ENCODE data around the gene FMNL3.
"Not testable (repeated sequence)": the region's sequence is repeated elsewhere in the genome, so short reads cannot be mapped to it uniquely, and the experiment has no call there.

Gene FMNL3, protein sequence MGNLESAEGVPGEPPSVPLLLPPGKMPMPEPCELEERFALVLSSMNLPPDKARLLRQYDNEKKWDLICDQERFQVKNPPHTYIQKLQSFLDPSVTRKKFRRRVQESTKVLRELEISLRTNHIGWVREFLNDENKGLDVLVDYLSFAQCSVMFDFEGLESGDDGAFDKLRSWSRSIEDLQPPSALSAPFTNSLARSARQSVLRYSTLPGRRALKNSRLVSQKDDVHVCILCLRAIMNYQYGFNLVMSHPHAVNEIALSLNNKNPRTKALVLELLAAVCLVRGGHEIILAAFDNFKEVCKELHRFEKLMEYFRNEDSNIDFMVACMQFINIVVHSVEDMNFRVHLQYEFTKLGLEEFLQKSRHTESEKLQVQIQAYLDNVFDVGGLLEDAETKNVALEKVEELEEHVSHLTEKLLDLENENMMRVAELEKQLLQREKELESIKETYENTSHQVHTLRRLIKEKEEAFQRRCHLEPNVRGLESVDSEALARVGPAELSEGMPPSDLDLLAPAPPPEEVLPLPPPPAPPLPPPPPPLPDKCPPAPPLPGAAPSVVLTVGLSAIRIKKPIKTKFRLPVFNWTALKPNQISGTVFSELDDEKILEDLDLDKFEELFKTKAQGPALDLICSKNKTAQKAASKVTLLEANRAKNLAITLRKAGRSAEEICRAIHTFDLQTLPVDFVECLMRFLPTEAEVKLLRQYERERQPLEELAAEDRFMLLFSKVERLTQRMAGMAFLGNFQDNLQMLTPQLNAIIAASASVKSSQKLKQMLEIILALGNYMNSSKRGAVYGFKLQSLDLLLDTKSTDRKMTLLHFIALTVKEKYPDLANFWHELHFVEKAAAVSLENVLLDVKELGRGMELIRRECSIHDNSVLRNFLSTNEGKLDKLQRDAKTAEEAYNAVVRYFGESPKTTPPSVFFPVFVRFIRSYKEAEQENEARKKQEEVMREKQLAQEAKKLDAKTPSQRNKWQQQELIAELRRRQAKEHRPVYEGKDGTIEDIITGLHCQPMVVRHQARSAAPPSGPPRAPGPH

GRCh38 chr12:49707128-49707811 lies at the start of gene FMNL3:
Gene FMNL3 (minus strand): TSS chr12:49707405. CDS start chr12:49707180, 225 bp downstream.
- DNase-seq, result peak; percentile 93 to 100 (median 99)
- intact Hi-C loops (cut with DNase I), result loop anchor here (2.0 kb wide), 2 partner anchors 32 to 62 kb away; no protein-coding TSS in a partner anchor

DNA sequence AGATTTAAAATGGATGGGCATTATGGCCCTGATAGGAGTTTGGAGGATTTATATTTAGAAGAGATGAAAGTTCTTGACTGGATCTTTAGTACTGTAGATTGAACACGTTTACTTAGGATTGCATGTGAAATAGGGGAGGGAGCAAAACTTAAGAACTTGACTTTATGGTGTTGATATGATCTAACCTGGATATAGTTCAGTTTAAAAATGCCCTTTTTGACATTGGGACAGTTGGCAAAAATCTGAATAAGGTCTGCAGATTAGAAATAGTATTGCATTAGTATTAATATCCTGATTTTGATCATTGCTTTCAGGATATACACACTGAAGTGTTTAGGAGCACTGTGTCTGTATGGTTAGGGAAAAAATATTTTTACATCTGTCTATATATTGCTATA lies 43.8 kb upstream of the FMNL3 start:
- no peak for DNase-seq
- intact Hi-C loops (cut with DNase I), result no loop called here

DNA sequence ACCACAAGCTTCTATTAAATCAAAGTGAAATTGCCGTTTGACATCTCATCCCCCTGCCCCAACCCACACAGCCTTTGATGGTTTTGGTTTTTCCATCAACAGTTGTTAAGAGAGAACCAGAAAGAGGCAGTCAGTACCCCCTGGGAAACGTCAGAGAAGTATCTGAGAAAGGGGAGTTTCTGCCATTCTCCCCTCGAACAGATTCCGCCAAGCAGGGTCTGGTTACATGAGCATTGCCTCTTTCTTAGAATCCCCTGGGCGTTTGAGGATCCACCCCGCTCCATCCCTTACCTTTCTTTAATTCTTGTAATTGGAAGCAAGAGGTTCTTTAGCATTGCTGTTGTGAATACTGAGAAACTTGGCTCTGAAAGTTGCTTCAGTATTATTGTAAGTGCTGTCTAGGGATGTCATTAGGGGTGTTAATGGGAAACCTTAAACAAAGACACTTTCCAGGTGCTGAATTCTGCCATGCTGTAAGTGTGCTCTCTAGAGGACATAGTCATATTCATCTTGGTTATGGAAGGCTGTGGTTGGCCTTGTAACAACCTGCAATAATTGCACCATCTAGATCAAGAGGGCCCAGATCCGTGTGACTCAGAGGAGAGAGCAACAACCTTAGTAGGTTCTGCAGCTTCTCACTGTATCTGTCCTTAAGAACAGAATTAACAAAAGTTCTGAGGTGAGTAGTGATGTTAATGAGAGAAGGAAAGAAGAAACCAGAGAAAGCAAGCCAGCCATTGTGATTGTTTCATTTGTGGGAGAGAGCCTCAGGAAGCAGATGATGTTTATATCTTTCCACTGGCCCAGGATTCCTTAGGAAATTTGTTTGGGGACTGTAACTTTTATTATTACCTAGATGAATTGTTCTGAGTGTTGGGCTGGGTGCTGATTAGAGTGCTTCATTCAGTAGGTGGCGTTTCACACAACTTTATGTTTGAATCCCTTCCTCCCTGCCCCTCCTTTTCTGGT lies 43.1 kb upstream of the FMNL3 start:
- DNase-seq, result no peak
- intact Hi-C loops (cut with DNase I), result no loop called here

DNA sequence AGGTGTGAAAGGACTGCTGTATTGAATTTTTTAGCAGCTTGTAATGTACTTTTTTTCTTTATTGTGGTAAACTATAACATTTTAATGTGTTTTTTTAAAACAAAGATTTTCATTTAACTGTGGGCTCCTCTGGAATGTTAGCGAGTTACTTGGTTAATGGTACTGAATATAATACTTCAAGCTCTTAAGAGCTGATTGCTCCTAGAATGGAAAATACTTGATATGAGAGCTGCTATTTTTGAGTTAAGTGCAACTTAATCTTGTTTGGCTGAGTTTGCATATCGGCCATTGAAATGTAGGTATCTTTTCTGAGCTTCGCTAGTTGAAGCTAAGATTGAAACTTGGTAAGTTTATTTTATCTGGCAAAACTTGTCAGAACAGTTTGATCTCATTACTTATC lies 41.6 kb upstream of the FMNL3 start:
- intact Hi-C loops (cut with DNase I), result no loop called here

GRCh38 chr12:49748306-49748705 lies 41.1 kb upstream of the FMNL3 start:
- DNase-seq, result no peak
- intact Hi-C loops (cut with DNase I), result no loop called here

More for the DNA sequence above, 41.6 kb upstream of the FMNL3 start:
- no peak for DNase-seq

DNA sequence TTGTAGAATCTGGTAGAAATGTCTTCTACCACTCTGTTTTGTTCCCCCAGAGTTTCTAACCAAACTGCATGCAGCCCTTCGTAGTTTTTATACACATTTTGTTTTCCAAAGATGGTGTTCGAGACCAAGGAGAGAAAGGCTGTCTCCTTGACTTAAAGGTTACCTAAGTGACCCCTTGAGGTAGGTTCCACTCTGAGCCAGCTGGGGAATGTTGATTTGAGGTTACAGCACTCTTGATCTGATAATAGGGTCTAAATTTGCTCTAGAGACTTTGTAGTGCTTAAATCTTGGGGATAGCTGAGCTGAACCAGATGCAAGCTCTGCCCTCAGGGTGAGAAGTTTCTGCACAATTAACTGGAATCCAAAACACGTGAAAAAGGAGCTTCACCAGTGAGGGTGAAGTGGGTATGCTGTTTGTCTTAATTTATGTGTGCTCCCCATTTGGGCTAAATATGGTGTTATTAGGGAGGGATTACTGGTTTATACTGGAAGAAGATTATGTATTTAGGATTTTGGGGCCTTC lies 37.2 kb upstream of the FMNL3 start:
- intact Hi-C loops (cut with DNase I), result no loop called here
- no peak for DNase-seq

DNA sequence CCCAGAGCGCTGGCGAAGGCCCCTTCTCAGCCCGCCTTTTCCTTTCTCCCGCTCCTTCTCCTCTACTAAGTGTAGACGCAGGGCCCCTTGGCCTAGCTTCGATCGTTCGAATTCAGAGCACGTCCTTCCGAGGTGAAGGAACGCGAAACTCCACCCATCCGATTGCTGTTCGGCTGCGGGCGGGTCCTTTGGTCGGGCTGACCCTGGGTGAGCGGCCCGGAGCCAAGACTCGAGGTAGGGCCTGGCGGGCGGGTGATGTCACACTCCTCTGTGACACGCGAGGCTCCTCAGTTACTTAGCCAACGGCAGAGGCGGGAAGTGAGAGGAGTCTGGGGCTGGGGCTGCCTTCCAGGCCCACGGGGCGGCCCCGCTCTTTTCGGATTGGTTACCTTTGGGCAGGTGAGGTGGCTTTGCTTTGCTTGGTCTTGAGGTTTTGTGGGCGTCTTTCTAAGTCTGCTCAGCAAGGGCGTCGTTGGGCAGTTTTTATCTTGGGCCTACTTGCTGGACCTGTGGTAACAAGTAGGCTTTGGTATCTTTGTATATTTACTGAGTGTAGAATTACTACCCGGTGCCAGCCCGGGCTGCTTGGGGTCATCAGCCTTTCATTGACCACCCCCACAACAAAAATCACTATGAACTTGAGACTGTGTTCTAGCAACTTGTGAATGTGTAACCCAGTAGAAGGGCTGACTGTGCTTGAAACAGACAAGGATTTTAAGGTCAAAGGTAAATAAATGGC lies 34.8 kb upstream of the FMNL3 start:
- intact Hi-C loops (cut with DNase I), result no loop called here
- peak in 26 of 42 donors; percentile 33 to 84 (median 63) for DNase-seq

DNA sequence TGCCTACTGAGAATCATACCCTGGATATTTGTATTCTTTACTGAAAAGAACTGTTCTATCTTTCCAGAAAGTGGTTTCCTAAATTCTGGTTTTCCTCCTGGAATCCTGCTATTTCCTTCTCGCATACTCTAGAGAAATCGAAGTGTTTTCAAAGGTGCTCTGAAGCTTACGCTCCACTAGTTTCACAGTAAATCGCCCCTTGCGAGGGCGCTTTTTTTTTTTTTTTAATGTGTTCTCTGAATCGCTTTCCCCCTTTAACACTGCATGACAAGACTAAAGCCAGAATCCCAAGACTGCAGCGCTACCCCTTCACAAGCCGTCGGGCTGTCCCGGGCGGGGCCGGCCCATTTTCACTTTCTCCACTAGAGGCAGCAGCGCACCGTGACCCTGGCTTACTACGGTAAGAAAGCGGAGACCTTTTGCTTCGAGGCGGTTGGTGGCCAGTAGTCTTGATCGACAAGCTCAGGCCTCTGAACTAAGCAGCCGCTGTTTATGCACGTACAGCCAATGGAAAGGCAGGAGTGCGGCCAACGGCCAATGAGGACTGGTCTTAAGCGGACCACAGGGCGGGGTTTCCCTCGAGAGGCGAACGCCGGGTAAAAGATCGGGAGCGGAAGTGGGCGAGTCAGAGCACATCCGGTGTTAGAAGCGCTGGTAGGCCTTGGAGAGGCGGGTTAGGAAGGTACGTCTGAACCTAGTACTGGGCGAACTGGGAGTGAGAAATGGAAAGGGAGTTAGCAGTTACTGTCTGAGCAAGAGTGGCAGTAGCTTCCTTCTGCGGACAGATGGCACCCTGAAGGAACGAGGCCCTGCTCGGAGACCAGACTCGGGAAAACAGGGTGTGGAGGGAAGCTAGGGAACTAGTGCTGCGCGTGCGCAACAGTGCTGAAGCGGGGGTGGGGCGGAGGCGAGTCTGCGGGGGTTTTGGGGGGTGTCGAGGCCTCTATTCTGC lies 34.0 kb upstream of the FMNL3 start, which contains the start of gene TMBIM6:
TMBIM6 (plus strand) TSS at position 628 of the 952 bp plus-strand sequence. CDS start 10,937 bp downstream, outside the sequence.
- intact Hi-C loops (cut with DNase I), result no loop called here
- DNase-seq, result peak; percentile 99 to 100 (median 100)

DNA sequence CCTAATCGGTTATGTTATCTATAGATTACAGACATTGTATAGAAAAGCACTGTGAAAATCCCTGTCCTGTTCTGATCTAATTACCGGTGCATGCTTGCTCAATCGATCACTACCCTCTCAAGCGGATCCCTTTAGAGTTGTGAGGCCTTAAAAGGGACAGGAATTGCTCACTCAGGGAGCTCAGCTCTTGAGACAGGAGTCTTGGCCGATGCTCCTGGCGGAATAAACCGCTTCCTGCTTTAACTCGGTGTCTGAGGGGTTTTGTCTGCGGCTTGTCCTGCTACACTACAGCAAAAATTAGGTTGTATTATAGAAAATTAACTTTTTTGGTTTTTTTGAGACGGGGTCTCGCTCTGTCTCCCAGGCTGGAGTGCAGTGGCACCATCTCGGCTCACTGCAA lies 33.1 kb upstream of the FMNL3 start:
- intact Hi-C loops (cut with DNase I); DNase-seq: not testable (repeated sequence)

GRCh38 chr12:49738721-49739120 lies 31.5 kb upstream of the FMNL3 start:
- intact Hi-C loops (cut with DNase I); DNase-seq: not testable (repeated sequence)

DNA sequence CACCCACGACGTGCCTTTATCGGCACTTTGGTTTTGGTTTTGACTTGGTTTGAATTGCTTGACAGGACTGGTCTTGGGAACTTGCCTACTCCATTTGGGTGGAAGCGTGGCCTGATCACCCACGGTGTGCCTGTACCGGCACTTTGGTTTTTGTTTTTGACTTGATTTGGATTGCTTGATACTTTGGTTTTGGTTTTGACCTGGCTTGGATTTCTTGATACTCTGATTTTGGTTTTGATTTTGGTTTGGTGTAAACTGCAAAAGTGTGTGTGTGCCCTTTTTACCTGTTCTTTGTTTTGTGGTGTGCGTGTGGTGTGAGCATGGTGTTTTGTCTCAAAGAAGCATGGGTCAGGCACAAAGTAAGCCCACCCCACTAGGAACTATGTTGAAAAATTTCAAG lies 27.7 kb upstream of the FMNL3 start:
- DNase-seq; intact Hi-C loops (cut with DNase I): not testable (repeated sequence)

DNA sequence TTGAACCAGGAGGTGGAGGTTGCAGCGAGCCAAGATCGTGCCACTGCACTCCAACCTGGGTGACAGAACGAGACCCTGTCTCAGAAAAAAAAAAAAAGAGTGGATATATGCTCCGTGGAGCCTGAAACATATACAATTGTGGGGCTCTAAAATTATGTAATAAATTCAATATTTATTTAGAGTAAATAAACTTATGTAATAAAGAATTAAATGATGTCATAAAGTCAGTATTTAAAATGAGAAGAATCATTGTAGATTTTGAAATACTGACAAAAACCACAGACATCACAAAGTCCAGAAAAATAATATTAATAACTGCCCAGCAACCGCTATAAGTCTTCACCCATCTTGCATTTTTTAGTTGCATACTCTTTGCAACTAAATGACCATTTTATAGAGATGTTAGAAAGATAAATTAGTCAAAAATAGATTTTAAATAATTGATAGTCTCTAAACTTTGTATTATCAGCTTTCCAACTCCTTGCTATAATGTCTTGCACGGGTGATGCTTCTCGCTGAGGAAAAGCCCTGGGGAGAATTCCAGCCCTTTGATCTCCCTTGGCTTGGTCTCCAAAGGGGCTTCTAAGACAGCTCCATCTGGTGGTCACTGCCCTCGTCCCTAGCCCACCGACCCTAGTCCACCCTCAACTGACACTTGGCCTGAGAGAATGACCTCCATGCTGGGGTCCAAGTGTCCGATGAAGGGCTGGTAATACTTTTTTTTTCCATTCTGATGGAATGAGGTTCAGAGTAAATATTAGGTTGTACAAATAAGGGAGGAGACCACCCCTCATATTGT lies 26.2 kb upstream of the FMNL3 start:
- no peak for DNase-seq
- intact Hi-C loops (cut with DNase I), result no loop called here

- no peak for DNase-seq
- intact Hi-C loops (cut with DNase I), result no loop called here
Observed at GRCh38 chr12:49730568-49731101, 23.4 kb upstream of the FMNL3 start.

GRCh38 chr12:49730050-49730449 lies 22.8 kb upstream of the FMNL3 start:
- intact Hi-C loops (cut with DNase I), result no loop called here

DNA sequence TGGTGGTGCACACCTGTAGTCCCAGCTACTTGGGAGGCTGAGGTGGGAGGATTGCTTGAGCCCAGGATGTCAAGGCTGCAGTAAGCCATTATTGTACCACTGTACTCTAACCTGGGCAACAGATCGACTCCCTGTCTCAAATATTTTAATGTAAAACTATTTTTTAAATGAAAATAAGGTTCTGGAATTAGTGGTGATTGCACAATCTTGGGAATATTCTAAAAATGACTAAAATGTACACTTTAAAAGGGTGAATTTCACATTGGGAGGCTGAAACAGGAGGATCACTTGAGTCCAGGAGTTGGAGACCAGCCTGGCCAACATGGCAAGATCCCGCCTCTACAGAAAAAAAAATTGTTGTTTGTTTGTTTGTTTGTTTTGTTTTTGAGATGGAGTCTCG lies 21.2 kb upstream of the FMNL3 start:
- intact Hi-C loops (cut with DNase I), result no loop called here

More at GRCh38 chr12:49730050-49730449, 22.8 kb upstream of the FMNL3 start:
- DNase-seq, result no peak

More for the DNA sequence above, 21.2 kb upstream of the FMNL3 start:
- no peak for DNase-seq
